ENCODE measurements around the gene MED28.
"Not testable (repeated sequence)": the region's sequence is repeated elsewhere in the genome, so short reads cannot be mapped to it uniquely, and the experiment has no call there.

Gene MED28

GRCh38 chr4:17657090-17657489 is 42.6 kb downstream of the MED28 start:
- H3K36me3 ChIP-seq (replicated peaks in 1 of 2; ENCODE audit: control insufficient read depth in 2 of 2, insufficient read depth in 2 of 2, low read length in 2 of 2), result no peaks in the 10 kb centered on the region
- H3K18ac ChIP-seq (ENCODE audit: low read length), result no peak overlapping the region
- H3K27ac ChIP-seq (replicated peaks; ENCODE audit: low read length), result no peak overlapping the region
- WGBS, 2 donors (ENCODE audit: extremely low coverage in 2 of 2, insufficient read length in 2 of 2, insufficient replicate concordance in 1 of 2), result no CpG with 5 or more reads among the region's 1 CpG
- H3K4me2 ChIP-seq (ENCODE audit: insufficient read depth, low read length, poor library complexity, severe bottlenecking), result no peak overlapping the region
- H3K23ac ChIP-seq (ENCODE audit: low read depth, low read length, poor library complexity), result no peak overlapping the region
- no peak overlapping the region for H2BK12ac ChIP-seq (ENCODE audit: low read length)
- H3K27me3 ChIP-seq (ENCODE audit: control insufficient read depth in 3 of 3, insufficient read depth in 3 of 3, low read depth in 1 of 3, low read length in 3 of 3), result peaks cover 0 to 5% (median 2%) of the 10 kb centered on the region in 3 experiments
- no peak overlapping the region for H4K91ac ChIP-seq (ENCODE audit: low read depth, low read length, poor library complexity)
- no peak overlapping the region for H2AK5ac ChIP-seq (ENCODE audit: low read depth, low read length)
- H2BK120ac ChIP-seq (ENCODE audit: low read depth, low read length), result no peak overlapping the region
- H2BK5ac ChIP-seq (ENCODE audit: low read length), result no peak overlapping the region
- peaks cover 3% of the 10 kb centered on the region in 2 donors for H3K9me3 ChIP-seq (replicated peaks in 1 of 2; ENCODE audit: control insufficient read depth in 2 of 2, insufficient read depth in 1 of 2, low read depth in 1 of 2, low read length in 2 of 2)
- no peak overlapping the region for H2AFZ ChIP-seq (ENCODE audit: low read length)
- no peak overlapping the region for H3K9ac ChIP-seq (ENCODE audit: low read depth, low read length, poor library complexity)
- no peak overlapping the region for H3K14ac ChIP-seq (ENCODE audit: low read length)
- no peaks in the 10 kb centered on the region for H3K4me1 ChIP-seq (ENCODE audit: control insufficient read depth in 2 of 2, insufficient read depth in 1 of 2, low read depth in 1 of 2, low read length in 2 of 2)
- no peak for DNase-seq (ENCODE audit: low spot score)
- no peak overlapping the region for H3K4ac ChIP-seq (ENCODE audit: low read length)
- H2BK15ac ChIP-seq (ENCODE audit: low read length), result no peak overlapping the region
- H3K4me3 ChIP-seq (ENCODE audit: low read length in 2 of 2), result no peak overlapping the region
- peaks cover 3% of the 10 kb centered on the region for H3K79me1 ChIP-seq (ENCODE audit: low read depth, low read length)
- H4K8ac ChIP-seq (ENCODE audit: low read depth, low read length), result no peak overlapping the region

- peaks cover 3% of the 10 kb centered on the region for H3K79me1 ChIP-seq (ENCODE audit: low read depth, low read length)
- H3K27me3 ChIP-seq (ENCODE audit: control insufficient read depth in 3 of 3, insufficient read depth in 3 of 3, low read depth in 1 of 3, low read length in 3 of 3), result peaks cover 0 to 5% (median 0%) of the 10 kb centered on the region in 3 experiments
- no CpG with 5 or more reads among the region's 9 CpGs for WGBS, 2 donors (ENCODE audit: extremely low coverage in 2 of 2, insufficient read length in 2 of 2, insufficient replicate concordance in 1 of 2)
- peaks cover 2 to 3% of the 10 kb centered on the region in 2 donors for H3K9me3 ChIP-seq (replicated peaks in 1 of 2; ENCODE audit: control insufficient read depth in 2 of 2, insufficient read depth in 1 of 2, low read depth in 1 of 2, low read length in 2 of 2)
- H3K14ac ChIP-seq (ENCODE audit: low read length), result no peak overlapping the region
- no peak overlapping the region for H2AFZ ChIP-seq (ENCODE audit: low read length)
- no peak overlapping the region for H2BK12ac ChIP-seq (ENCODE audit: low read length)
- H2AK5ac ChIP-seq (ENCODE audit: low read depth, low read length), result no peak overlapping the region
- no peak overlapping the region for H3K4ac ChIP-seq (ENCODE audit: low read length)
- H3K4me2 ChIP-seq (ENCODE audit: insufficient read depth, low read length, poor library complexity, severe bottlenecking), result no peak overlapping the region
- H4K91ac ChIP-seq (ENCODE audit: low read depth, low read length, poor library complexity), result no peak overlapping the region
- no peak overlapping the region for H3K27ac ChIP-seq (replicated peaks; ENCODE audit: low read length)
- no peaks in the 10 kb centered on the region for H3K4me1 ChIP-seq (ENCODE audit: control insufficient read depth in 2 of 2, insufficient read depth in 1 of 2, low read depth in 1 of 2, low read length in 2 of 2)
- no peak overlapping the region for H4K8ac ChIP-seq (ENCODE audit: low read depth, low read length)
- H2BK120ac ChIP-seq (ENCODE audit: low read depth, low read length), result no peak overlapping the region
- DNase-seq (ENCODE audit: low spot score), result no peak
- no peaks in the 10 kb centered on the region for H3K36me3 ChIP-seq (replicated peaks in 1 of 2; ENCODE audit: control insufficient read depth in 2 of 2, insufficient read depth in 2 of 2, low read length in 2 of 2)
- H3K23ac ChIP-seq (ENCODE audit: low read depth, low read length, poor library complexity), result no peak overlapping the region
- no peak overlapping the region for H3K18ac ChIP-seq (ENCODE audit: low read length)
- no peak overlapping the region for H3K9ac ChIP-seq (ENCODE audit: low read depth, low read length, poor library complexity)
- no peak overlapping the region for H3K4me3 ChIP-seq (ENCODE audit: low read length in 2 of 2)
- H2BK15ac ChIP-seq (ENCODE audit: low read length), result no peak overlapping the region
- no peak overlapping the region for H2BK5ac ChIP-seq (ENCODE audit: low read length)
Observed at GRCh38 chr4:17657849-17658248, 43.4 kb downstream of the MED28 start.

GRCh38 chr4:17659196-17659595 is 44.8 kb downstream of the MED28 start:
- not testable (repeated sequence) for H3K4ac ChIP-seq (ENCODE audit: low read length); H3K79me1 ChIP-seq (ENCODE audit: low read depth, low read length); H3K18ac ChIP-seq (ENCODE audit: low read length); H2AFZ ChIP-seq (ENCODE audit: low read length); H3K27me3 ChIP-seq (ENCODE audit: control insufficient read depth in 3 of 3, insufficient read depth in 3 of 3, low read depth in 1 of 3, low read length in 3 of 3); H3K9ac ChIP-seq (ENCODE audit: low read depth, low read length, poor library complexity); H3K23ac ChIP-seq (ENCODE audit: low read depth, low read length, poor library complexity); H2BK15ac ChIP-seq (ENCODE audit: low read length); H3K14ac ChIP-seq (ENCODE audit: low read length); H4K8ac ChIP-seq (ENCODE audit: low read depth, low read length); H3K27ac ChIP-seq (replicated peaks; ENCODE audit: low read length); H2BK5ac ChIP-seq (ENCODE audit: low read length); H3K36me3 ChIP-seq (replicated peaks in 1 of 2; ENCODE audit: control insufficient read depth in 2 of 2, insufficient read depth in 2 of 2, low read length in 2 of 2); H2BK12ac ChIP-seq (ENCODE audit: low read length); H3K4me1 ChIP-seq (ENCODE audit: control insufficient read depth in 2 of 2, insufficient read depth in 1 of 2, low read depth in 1 of 2, low read length in 2 of 2); DNase-seq (ENCODE audit: low spot score); H2AK5ac ChIP-seq (ENCODE audit: low read depth, low read length); H4K91ac ChIP-seq (ENCODE audit: low read depth, low read length, poor library complexity); H3K4me2 ChIP-seq (ENCODE audit: insufficient read depth, low read length, poor library complexity, severe bottlenecking); H3K4me3 ChIP-seq (ENCODE audit: low read length in 2 of 2); H3K9me3 ChIP-seq (replicated peaks in 1 of 2; ENCODE audit: control insufficient read depth in 2 of 2, insufficient read depth in 1 of 2, low read depth in 1 of 2, low read length in 2 of 2); H2BK120ac ChIP-seq (ENCODE audit: low read depth, low read length)
- no CpG with 5 or more reads among the region's 8 CpGs for WGBS, 2 donors (ENCODE audit: extremely low coverage in 2 of 2, insufficient read length in 2 of 2, insufficient replicate concordance in 1 of 2)

DNA sequence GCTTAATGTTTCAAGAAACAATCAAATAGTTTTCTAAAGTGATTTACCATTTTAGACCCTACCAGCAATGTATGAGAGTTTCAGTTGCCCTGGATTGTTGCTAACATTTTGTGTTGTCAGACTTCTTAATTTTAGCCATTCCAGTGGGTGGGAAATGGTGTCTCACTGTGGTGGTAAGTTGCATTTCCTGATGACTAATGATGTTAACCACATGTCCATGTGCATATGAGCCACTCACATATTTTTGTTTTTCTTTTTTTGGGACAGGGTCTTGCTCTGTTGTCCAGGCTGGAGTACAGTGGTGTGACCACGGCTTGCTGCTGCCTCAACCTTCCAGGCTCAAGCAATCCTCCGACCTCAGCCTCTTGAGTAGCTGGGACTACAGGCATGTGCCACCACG is 48.3 kb downstream of the MED28 start:
- H2BK15ac ChIP-seq (ENCODE audit: low read length), result no peak overlapping the region
- H4K91ac ChIP-seq (ENCODE audit: low read depth, low read length, poor library complexity), result no peak overlapping the region
- no peak overlapping the region for H3K18ac ChIP-seq (ENCODE audit: low read length)
- H2BK120ac ChIP-seq (ENCODE audit: low read depth, low read length), result no peak overlapping the region
- peaks cover 0 to 1% of the 10 kb centered on the region in 2 donors for H3K9me3 ChIP-seq (replicated peaks in 1 of 2; ENCODE audit: control insufficient read depth in 2 of 2, insufficient read depth in 1 of 2, low read depth in 1 of 2, low read length in 2 of 2)
- H2AFZ ChIP-seq (ENCODE audit: low read length), result no peak overlapping the region
- H3K14ac ChIP-seq (ENCODE audit: low read length), result no peak overlapping the region
- WGBS, 2 donors (ENCODE audit: extremely low coverage in 2 of 2, insufficient read length in 2 of 2, insufficient replicate concordance in 1 of 2), result no CpG with 5 or more reads among the region's 3 CpGs
- H2BK12ac ChIP-seq (ENCODE audit: low read length), result no peak overlapping the region
- no peaks in the 10 kb centered on the region for H3K36me3 ChIP-seq (replicated peaks in 1 of 2; ENCODE audit: control insufficient read depth in 2 of 2, insufficient read depth in 2 of 2, low read length in 2 of 2)
- no peak overlapping the region for H2BK5ac ChIP-seq (ENCODE audit: low read length)
- H3K4me1 ChIP-seq (ENCODE audit: control insufficient read depth in 2 of 2, insufficient read depth in 1 of 2, low read depth in 1 of 2, low read length in 2 of 2), result no peaks in the 10 kb centered on the region
- H3K27ac ChIP-seq (replicated peaks; ENCODE audit: low read length), result no peak overlapping the region
- no peak overlapping the region for H4K8ac ChIP-seq (ENCODE audit: low read depth, low read length)
- DNase-seq (ENCODE audit: low spot score), result no peak
- H3K79me1 ChIP-seq (ENCODE audit: low read depth, low read length), result peaks cover 3% of the 10 kb centered on the region
- H3K4me3 ChIP-seq (ENCODE audit: low read length in 2 of 2), result no peak overlapping the region
- no peak overlapping the region for H3K4ac ChIP-seq (ENCODE audit: low read length)
- H3K4me2 ChIP-seq (ENCODE audit: insufficient read depth, low read length, poor library complexity, severe bottlenecking), result no peak overlapping the region
- no peak overlapping the region for H2AK5ac ChIP-seq (ENCODE audit: low read depth, low read length)
- peaks cover 0 to 8% (median 0%) of the 10 kb centered on the region in 3 experiments for H3K27me3 ChIP-seq (ENCODE audit: control insufficient read depth in 3 of 3, insufficient read depth in 3 of 3, low read depth in 1 of 3, low read length in 3 of 3)
- H3K9ac ChIP-seq (ENCODE audit: low read depth, low read length, poor library complexity), result no peak overlapping the region
- H3K23ac ChIP-seq (ENCODE audit: low read depth, low read length, poor library complexity), result no peak overlapping the region
